Measurements from ENCODE around the gene CRB2. TPM values are rescaled to one million over a fixed set of nuclear protein-coding genes. Genes with fewer than 3 reads are reported as not detected.

CRB2 gene
- total RNA-seq, 1 donor from 2014 or later = not detected

GRCh38 chr9:123412171-123412820 is 56.3 kb downstream of the CRB2 start:
- FAIRE-seq = no peak
- H3K36me3 ChIP-seq (ENCODE audit: control insufficient read depth, insufficient read depth, low read length) = no peaks in the 10 kb centered on the region
- no peak for TF ChIP-seq CTCF (IDR thresholded peaks at IDR 0.05; ENCODE audit: insufficient read depth, low read length, severe bottlenecking)
- no peaks in the 10 kb centered on the region for H3K27me3 ChIP-seq (ENCODE audit: control insufficient read depth, insufficient read depth, low read length)
- no peak overlapping the region for H3K4me3 ChIP-seq (ENCODE audit: low read depth, low read length)
- DNase-seq (ENCODE audit: low read depth) = no peak

- no peaks in the 10 kb centered on the region for H3K36me3 ChIP-seq (ENCODE audit: control insufficient read depth, insufficient read depth, low read length)
- no peak for TF ChIP-seq CTCF (IDR thresholded peaks at IDR 0.05; ENCODE audit: insufficient read depth, low read length, severe bottlenecking)
- no peak overlapping the region for H3K4me3 ChIP-seq (ENCODE audit: low read depth, low read length)
- FAIRE-seq (no peak), DNase-seq (ENCODE audit: low read depth) (no peak)
- no peaks in the 10 kb centered on the region for H3K27me3 ChIP-seq (ENCODE audit: control insufficient read depth, insufficient read depth, low read length)
These were observed 58.2 kb downstream of the CRB2 start for GRCh38 chr9:123414204-123414603.

- FAIRE-seq = no peak
- no peaks in the 10 kb centered on the region for H3K27me3 ChIP-seq (ENCODE audit: control insufficient read depth, insufficient read depth, low read length)
These were observed 59.2 kb downstream of the CRB2 start for GRCh38 chr9:123414936-123415930.

GRCh38 chr9:123416176-123416575 is 60.2 kb downstream of the CRB2 start:
- TF ChIP-seq CTCF (IDR thresholded peaks at IDR 0.05; ENCODE audit: insufficient read depth, low read length, severe bottlenecking) = no peak
- H3K36me3 ChIP-seq (ENCODE audit: control insufficient read depth, insufficient read depth, low read length) = no peaks in the 10 kb centered on the region
- H3K4me3 ChIP-seq (ENCODE audit: low read depth, low read length) = no peak overlapping the region
- DNase-seq (ENCODE audit: low read depth) = no peak
- no peak for FAIRE-seq
- no peaks in the 10 kb centered on the region for H3K27me3 ChIP-seq (ENCODE audit: control insufficient read depth, insufficient read depth, low read length)

More at GRCh38 chr9:123414936-123415930, 59.2 kb downstream of the CRB2 start:
- Histone ChIP-seq H3K36me3 (ENCODE audit: control insufficient read depth, insufficient read depth, low read length) (no peaks in the 10 kb centered on the region), H3K4me3 (ENCODE audit: low read depth, low read length) (no peak overlapping the region)
- no peak for DNase-seq (ENCODE audit: low read depth)
- no peak for TF ChIP-seq CTCF (IDR thresholded peaks at IDR 0.05; ENCODE audit: insufficient read depth, low read length, severe bottlenecking)

GRCh38 chr9:123417289-123418051 is 61.5 kb downstream of the CRB2 start:
- FAIRE-seq (no peak), DNase-seq (ENCODE audit: low read depth) (no peak)

More at GRCh38 chr9:123417289-123418051, 61.5 kb downstream of the CRB2 start:
- H3K36me3 ChIP-seq (ENCODE audit: control insufficient read depth, insufficient read depth, low read length) = no peaks in the 10 kb centered on the region
- H3K27me3 ChIP-seq (ENCODE audit: control insufficient read depth, insufficient read depth, low read length) = no peaks in the 10 kb centered on the region
- TF ChIP-seq CTCF (IDR thresholded peaks at IDR 0.05; ENCODE audit: insufficient read depth, low read length, severe bottlenecking) = no peak
- H3K4me3 ChIP-seq (ENCODE audit: low read depth, low read length) = no peak overlapping the region
